Activated CD4-positive, alpha-beta T cell treated with anti-CD3 and anti-CD28 coated beads for 1 hour (primary cell): ENCODE results near the gene ARHGDIG.
"Not testable (repeated sequence)": the region's sequence is repeated elsewhere in the genome, so short reads cannot be mapped to it uniquely, and the experiment has no call there.

Experiments used
- DNase-seq: peaks from one replicate; pipeline ENCODE4 v3.0.0-alpha.2; 2020

The ARHGDIG gene

DNA sequence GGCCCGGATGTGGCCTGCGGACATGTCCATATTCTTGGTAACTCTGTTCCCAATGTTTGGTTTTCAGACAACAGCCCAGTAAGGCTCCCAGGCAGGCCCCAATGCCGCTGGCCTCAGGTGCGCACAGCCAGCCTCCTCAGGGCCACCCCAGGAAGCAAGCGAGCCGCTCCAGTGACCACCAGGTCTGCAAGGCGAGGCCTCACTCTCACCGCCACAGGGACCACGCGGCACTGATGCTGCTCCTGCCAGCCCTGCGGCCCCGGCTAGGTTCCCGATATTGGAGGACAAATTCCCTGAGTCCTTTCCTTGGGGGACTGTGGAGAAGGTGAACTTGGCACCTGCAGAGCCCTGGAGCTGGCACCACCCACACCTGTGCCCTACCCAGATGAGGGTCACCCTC lies 21.6 kb downstream of the ARHGDIG start:
- no peak for DNase-seq

DNA sequence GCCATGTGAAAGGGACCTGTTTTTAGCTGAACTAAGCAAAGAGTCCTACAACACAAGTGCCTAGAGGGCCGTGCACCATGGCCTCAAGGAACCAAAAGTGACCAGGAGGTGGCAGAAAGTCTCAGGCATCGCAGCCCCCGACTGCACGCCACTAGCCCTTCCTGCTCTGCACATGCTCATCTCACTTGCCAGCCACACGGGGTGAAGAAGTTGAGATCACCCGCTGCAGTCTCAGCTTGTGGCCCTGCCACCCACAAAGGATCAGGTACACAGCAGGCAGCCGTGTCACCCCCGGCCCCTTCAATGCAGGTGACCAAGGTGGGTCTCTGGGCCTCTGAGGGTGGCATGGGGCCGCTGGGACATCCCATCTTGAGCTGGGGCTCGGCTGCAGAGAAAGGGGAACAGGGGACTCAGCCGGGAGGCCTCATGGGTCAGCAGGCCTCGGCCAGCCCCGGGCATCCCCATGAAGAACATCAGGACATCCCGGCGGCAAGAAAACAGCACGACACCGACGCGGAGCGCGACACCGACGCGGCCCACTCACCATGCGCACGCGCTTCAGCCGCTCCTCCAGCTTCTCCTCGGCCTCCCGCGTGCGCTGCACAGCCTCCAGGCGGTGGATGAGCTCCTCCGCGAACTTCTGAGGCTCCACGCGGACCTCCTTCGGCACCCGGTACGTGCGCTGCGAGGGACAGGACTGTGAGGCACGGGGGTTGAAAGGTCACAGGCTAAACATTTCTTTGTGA lies 23.5 kb downstream of the ARHGDIG start:
- no peak for DNase-seq

DNA sequence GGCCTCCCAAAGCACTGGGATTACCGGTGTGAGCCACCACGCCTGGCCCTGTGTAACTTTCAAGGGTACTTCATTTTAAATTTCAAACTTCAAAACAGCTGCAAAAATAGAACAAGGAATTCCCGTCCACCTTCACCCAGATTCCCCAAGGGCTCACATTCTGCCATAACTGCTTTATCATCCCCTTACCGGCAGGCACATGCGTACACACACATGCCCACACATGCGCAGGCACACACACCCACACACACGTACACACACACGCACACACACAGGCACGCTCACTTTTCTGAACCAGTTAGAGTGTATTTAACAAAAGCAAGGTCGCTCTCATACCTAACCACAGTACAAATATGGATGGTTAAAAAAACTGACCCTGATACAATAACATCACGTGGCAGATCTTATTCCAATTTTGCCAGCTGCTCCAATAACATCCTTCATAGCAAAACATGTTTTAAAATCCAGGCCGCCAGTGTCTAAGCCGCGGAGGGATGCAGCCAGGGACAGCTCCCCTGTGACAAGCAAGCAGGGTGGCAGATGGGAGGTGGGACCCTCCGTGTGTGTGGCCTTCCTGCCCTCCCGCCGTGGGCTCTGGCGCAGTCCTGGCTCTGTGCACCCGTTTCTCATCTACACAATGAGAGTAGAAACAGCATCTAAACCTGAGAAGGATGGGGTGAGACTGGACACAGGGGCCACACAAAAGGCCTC lies 25.7 kb downstream of the ARHGDIG start:
- DNase-seq: no peak

DNA sequence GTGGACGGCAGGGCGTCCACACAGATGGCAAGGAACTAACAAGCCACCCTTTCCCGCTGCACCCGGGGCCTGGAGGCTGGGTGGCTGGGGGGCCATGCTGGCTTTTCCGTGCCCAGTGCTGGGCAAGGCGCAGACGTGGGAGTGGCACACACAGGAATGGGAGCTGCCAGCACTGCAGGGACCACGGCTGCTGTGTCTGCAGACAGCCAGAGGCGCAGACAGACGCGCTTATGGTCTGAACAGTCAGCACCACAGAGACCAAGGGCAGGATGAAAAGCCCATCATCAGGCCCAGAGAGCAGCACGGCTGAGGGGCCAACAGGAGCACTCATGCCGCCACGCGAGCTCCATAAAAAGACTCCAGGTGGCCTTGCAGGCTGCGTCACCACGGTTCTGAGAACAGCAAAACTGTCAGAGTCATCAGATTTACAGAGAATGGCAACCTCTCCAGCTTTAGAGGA lies 26.6 kb downstream of the ARHGDIG start:
- no peak for DNase-seq

DNA sequence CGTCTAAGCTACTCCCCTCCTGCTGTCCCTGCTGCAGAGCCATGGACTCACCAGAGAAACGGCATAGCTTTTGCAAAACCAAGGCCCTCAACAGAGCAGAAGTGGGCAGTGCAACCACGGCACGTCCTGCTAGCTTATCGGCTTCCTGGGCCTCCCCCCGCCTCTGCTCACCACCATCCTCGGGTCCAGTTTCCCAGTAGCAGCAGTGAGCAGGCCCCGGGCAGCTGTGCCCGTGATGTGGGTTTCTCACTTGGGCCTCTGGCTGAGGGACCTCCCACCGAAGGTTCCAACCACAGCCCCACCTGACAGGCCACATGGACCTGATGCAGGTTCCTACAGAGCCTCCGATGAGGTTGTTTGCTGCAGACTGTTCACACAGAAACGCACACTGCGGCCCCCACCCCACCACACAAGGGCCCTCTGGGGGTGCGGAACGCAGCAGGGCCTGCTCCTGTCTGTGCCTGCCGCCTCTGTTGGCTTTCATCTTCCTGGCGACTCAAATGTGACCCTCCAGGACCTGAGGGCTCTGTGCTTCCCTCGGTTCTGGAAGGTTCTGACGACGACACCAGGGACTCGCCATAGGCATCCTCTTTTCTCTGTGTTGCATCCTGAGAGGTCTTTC lies 27.4 kb downstream of the ARHGDIG start:
- no peak for DNase-seq

DNA sequence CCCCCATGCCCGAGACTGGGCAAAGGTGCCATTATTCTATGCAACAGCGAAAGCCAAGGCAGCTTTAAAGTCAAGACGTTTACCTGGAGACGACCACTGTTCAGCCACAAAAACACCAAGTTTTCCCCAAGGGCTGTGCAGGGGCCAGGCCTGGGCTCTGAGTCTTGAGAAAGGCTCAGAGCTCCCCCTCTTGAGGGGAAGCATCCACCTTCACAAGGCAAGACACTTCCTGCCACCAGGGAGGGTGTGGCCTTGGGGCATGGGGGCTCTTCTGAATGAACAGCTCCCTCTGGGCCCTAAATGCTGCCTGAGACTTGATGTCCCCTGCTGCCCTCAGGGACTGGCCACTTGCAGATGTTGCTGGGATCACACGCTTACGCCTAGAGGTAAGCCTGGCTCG lies 29.1 kb downstream of the ARHGDIG start:
- DNase-seq: no peak

DNA sequence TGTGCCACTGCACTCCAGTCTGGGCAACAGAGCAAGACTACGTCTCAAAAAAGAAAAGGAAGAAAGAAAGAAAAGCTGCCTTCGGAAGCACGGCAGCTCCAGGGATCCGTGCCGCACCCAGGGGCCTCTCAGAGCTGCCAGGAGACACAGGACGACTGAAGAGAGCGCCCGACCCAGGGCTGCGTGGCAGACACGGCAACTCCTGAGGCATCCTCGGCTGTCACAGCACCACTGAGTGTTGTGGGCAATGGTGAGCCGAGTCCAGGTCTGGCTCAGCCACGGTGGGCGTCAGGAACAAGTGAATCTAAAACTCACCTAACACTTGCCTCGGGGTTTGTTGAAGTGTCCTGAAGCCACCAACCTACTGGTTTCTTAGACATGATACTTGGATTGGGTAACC lies 31.3 kb downstream of the ARHGDIG start:
- no peak for DNase-seq

DNA sequence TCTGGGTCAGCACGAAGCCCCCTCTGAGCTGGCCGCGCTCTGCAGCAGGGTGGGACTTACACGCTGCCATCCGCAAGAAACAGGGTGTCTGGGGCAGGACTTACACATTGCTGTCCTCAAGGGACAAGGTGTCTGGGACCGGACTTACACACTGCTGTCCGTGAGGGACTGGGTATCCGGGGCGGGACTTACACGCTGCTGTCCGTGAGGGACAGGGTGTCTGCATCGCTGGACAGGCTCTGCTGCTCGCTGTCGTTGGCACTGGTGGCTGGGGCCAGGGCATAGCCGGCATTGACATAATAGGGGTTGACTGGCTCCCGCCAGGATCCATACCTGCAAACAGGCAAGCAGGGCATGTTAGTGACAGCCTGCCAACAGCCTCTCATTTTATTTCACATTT lies 34.0 kb downstream of the ARHGDIG start:
- no peak for DNase-seq

DNA sequence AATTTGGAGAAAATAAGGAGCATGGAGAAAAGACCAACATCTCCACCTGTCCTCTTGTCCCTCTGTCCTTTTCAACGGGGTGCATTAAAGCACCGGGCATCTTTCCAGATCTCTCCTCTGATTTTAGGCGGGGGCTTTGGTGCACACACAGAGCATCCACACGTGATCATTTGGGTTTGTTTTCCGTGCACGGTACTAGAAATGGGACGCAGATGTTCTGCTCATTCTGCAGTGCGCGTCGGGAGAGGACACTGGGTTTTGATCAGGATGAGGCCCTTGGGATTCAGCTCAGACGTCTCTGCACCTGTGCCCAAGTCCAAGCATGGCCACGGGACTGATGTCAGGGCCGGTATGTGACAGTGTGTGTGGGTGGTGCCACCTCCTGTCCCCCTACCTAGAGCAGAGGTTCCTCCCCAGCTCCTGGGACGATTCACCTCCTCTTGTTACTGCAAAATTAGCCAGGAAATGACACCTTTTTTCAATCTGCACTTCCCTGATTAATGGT lies 34.5 kb downstream of the ARHGDIG start:
- DNase-seq: no peak

DNA sequence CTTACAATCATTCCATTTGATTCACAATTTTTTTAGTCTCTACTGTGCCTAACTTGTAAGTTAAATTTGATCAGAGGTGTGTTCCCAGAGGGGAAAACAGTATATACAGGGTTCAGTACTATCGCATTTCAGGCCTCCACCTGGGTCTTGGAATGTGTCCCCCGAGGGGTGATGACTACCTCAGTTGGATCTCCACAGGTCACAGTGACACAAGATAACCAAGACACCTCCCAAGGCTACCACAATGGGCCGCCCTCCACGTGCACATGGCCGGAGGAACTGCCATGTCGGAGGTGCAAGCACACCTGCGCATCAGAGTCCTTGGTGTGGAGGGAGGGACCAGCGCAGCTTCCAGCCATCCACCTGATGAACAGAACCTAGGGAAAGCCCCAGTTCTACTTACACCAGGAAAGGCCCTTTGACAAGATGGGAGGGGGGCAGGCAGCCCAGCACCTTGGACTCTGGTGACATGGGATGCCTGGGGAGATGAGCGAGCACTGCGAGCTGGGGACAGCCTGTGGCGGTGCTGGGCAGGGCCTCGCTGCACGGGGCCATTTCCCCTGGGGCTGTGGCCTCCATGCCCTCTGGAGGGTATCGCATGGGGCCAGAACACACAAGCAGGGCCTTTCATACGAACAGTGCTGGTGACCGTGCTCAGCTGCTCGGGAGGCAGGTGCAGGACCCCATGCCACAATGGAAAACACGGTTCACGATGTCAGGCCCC lies 36.5 kb downstream of the ARHGDIG start:
- DNase-seq: no peak

DNA sequence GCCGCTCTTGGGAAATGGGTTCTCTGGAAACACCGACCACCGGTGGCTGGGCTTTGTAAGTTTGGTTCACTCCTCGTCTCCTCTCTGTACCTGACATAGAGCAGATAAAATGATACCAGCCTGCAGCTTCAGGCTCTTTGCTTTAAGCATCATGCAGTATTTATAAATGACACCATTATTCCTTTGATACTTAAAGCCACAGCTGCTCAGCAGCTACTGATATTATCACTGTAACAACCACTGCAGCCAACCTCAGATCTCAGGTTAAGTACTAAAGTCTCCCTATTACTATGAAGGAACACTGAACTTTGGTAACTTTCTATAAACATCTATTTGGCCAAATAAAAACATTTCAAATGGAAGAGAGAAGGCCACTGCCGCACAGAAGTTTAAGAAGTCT lies 37.2 kb downstream of the ARHGDIG start:
- DNase-seq: no peak

DNA sequence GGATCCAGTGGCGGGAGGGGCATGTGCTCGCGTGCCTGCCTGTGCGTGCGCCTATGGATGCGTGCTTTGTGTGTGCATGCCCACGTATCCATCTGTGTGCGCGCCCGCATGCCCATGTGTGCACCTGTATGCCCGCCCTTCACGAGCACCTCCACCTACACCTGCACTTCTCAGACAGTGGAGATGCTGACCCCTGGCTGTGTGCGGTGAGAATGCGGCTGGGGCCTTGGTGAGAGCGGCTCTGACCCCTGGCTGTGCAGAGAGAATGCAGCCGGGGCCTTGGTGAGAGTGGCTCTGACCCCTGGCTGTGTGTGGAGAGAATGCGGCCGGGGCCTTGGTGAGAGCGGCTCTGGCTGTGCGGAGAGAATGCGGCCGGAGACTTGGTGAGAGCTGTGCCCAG lies 38.2 kb downstream of the ARHGDIG start:
- no peak for DNase-seq

DNA sequence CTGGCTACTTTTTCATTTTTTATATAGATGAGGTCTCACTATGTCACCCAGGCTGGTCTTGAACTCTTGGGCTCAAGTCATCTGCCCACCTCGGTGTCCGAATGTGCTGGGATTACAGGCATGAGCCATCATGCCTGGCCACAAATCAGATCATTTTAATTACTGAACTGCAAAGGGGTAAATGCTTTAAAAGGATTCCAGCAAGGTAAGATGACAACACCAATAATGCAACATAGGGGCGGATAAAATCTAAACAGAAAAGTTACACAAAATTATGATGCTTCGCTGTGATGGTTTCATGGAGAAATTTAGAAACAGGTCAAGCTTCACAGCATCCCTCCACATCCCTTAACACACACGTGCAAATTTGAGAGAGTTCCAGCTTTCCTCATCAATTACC lies 39.8 kb downstream of the ARHGDIG start:
- no peak for DNase-seq

DNA sequence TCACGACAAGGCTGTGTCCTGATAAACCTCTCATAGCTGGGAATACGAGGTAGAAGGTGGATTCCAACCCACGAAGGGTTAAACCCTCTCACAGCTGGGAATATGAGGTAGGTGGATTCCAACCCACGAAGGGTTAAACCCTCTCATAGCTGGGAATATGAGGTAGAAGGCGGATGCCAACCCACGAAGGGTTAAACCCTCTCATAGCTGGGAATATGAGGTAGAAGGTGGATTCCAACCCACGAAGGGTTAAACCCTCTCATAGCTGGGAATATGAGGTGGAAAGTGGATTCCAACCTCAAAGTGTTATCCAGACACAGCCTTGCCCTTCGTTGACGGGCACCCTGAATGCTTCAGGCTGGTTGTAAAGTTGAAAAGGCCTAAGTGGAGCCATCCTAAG lies 41.1 kb downstream of the ARHGDIG start:
- no peak for DNase-seq

DNA sequence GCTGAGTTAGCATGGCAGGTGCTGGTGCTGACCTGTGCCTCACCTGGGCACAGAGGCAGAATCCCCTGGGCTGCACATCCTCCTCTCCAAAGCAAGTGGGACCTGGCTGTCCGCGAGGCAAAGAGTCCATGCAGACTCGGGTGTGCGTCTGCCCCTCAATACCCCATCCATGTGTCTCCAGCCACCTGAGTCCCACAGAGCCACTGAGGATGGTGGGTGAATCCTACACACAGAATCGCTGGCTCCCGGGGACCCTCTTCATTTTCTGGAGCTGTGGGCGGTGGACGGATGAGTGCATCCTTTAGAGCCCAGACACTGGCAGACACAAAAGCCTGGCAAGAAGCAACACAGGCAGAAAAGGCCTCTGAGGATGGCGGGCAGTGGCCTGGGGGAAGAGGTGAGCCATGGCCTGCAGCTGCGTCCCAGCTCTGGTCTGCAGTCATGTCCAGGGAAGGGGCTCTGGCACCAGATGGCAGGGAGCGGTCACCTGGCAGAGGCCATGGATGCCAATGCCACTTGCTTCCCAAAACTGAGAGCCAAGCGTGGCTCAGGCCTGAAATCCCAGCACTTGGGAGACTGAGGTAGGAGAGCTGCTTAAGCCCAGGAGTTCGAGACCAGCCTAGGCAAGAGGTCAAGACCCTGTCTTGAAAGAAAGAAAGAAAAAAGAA lies 42.2 kb downstream of the ARHGDIG start:
- no peak for DNase-seq

DNA sequence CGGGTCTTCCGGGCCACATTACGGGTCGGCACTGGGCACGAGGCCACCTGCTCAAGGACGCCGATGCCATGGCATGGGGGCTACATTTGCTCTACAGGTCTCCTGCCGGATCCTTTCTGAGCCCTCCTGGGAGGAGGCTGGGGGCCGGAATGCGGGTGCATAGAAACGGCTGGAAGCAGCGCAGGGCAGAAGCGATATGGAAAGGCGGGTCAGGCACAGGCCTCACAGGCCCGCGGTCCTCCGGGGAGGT lies 43.7 kb downstream of the ARHGDIG start:
- DNase-seq: no peak

DNA sequence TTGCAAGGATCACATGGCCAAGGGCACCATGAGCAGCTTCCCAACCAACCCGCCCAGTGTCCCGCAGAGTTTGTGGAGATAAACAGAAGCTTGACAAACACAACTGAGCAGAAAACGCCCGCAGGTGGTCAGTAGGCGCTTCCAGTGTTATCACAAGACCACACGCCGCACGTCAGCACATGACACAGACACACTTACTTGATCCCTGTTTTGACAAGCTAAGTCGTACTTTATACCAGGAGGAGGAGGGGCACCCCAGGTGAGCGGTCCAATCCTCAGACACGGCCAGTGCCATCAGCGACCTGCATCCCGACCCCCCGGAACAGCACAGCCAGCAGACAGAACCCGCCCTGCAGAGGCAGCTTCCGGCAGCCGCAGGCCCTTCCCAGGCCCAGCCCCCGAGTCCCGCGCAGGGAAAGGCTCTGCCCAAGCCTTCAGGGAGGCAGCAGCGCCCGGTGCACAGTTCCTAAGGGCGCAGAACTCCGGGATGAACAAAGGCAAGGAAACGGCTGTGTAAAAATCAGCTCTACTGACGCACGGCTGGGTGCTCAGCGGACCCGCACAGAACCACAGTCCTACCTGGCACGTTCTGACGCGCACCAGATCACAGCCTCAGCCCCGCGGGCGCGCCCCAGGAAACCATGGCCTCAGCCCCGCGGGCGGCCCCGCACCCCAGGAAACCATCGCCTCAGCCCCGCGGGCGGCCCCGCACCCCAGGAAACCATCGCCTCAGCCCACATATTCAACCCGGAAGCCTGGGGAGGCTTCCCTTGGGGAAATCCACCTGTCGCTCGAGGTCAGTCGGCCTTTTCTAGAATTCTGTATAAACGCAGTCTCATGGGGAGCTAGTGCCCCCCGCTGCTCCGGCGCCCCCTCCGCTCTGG lies 44.3 kb downstream of the ARHGDIG start:
- peak; percentile 43 for DNase-seq

DNA sequence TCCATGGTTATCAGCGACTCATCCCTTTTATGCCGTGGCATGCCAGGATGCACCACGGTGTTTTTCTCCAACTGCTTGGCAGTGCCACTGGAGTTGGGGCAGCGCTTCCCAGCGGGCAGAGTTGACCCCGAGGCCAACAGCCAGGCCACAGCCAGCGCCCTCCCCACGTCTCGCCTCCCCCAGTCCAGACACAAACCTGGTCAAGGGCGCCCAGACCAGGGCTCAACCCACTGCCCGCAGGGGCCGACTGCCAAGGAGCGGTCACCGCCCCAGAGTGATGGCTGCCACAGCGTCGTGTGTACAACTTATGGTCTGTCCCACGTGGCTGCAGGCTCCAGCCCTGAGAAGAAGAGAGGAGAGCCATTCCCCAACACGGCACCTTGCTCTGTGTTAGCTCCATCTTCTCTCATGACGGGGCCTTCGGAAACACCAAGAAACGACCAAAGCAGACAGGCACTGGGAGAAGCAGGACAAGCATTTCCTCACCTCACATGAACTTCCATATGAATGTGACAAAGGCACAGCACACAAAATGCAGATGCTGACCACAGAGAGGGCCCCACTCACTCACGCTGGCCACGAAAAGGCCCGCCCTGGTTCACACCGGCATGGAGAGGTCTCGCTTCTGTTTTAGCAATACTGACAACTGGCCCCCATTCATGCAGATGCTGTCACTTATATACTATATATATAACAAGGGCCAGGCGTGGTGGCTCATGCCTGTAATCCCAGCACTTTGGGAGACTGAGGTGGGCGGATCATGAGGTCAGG lies 45.2 kb downstream of the ARHGDIG start:
- no peak for DNase-seq

DNA sequence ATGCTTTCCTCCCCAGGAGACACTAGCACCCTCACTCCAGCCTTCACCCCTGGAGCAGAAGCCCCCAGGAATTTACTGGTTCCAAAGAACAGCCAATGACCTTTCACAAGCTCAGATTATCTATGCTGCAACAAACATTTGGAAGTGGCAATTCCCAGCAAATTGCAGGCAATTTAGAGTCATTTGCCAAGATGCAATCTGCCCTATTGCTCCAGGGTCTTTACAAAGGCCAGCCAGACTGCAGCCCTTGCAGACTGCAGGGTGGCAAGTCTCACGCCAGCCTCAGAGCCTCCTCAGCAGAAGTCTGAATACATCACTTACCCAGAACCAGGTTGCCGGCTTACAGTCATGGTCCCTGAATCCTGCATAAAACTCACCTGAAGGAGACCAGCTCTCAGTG lies 50.4 kb downstream of the ARHGDIG start:
- DNase-seq: no peak

DNA sequence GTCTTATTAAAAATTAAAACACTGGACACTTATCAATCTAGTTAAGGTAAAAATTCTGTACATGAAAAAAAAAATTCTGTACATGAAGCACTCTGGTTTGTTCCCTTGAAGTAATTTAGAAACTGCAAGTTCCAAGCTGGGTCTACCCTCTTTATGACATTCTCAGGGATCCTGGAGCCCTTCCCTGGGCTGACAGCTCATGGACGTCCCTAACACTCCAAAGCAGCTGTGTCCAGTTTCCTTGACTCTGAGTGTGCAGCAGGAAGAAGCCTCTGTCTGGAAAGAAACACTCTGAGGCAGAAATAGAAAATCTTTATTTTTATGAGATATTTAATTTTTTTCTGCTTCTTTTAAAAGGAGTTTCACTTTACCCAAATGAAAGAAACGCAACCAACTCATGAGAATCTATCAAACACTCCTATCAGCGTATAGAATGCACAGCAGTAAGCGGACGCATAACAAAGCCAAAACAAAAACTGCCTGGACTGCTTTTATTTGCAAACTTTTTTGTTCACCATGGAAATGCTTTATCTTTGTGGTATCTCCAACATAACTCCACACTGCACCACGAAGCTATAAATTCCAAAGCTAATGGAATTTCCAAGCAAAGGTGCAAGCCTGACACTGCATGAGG lies 50.9 kb downstream of the ARHGDIG start:
- DNase-seq: not testable (repeated sequence)
